H1 (cell line): ENCODE data around the gene TACR2. TPM values are rescaled to one million over a fixed set of nuclear protein-coding genes. Genes with fewer than 3 reads are reported as not detected.

Source experiments
- CTCF ChIA-PET: fragments of 300-600 bp; sonication (Branson Sonifier 250); formaldehyde crosslinking; loops from one replicate; lab custom pipeline; 2021; ENCODE audit not compliant: partially characterized antibody; lab: Charles Lee
- POLR2A ChIA-PET: fragments of 300-600 bp; sonication (Branson Sonifier 250); formaldehyde crosslinking; loops from one replicate; lab custom pipeline; 2021; ENCODE audit warnings: inconsistent platforms; ENCODE audit not compliant: partially characterized antibody; lab: Charles Lee
- DNase-seq, 2 experiments: peaks; one replicate each; pipeline versions ENCODE4 v3.0.0 to v3.0.0-alpha.2; 2010 to 2022; ENCODE audit warnings: low spot score in 2 of 2, low read depth in 1 of 2, mixed read lengths in 1 of 2
- FAIRE-seq: peaks from 2 replicates; lab custom pipeline; 2011; peaks lifted over from hg19 to GRCh38; lab: Jason Lieb, UNC
- H2AFZ ChIP-seq: 2 replicates; pipeline ENCODE4 v1.8.1; 2012; ENCODE audit warnings: low read length, inconsistent platforms
- H2AK5ac ChIP-seq: 2 replicates; pipeline ENCODE4 v1.6.1; 2013; ENCODE audit warnings: low read depth, low read length
- H2BK120ac ChIP-seq: replicated peaks from 2 replicates; pipeline ENCODE3; 2013; ENCODE audit warnings: low read depth, low read length, inconsistent platforms
- H2BK12ac ChIP-seq: 2 replicates; pipeline ENCODE4 v1.6.1; 2013; ENCODE audit warnings: low read depth, low read length
- H2BK15ac ChIP-seq: 2 replicates; pipeline ENCODE4 v1.6.1; 2013; ENCODE audit warnings: low read length
- H2BK20ac ChIP-seq: 2 replicates; pipeline ENCODE4 v1.6.1; 2013; ENCODE audit warnings: low read length
- H2BK5ac ChIP-seq: 2 replicates; pipeline ENCODE4 v1.6.1; 2013; ENCODE audit warnings: low read depth, low read length
- H3K14ac ChIP-seq: 2 replicates; pipeline ENCODE4 v1.6.1; 2013; ENCODE audit warnings: inconsistent platforms; ENCODE audit not compliant: insufficient read length
- H3K18ac ChIP-seq: 2 replicates; pipeline ENCODE4 v1.6.1; 2013; ENCODE audit warnings: low read length; ENCODE audit errors: extremely low read depth
- H3K23ac ChIP-seq: 2 replicates; pipeline ENCODE4 v1.6.1; 2013; ENCODE audit warnings: inconsistent platforms; ENCODE audit not compliant: insufficient read length
- H3K23me2 ChIP-seq: 2 replicates; pipeline ENCODE4 v1.6.1; 2013; ENCODE audit warnings: low read depth, low read length
- H3K27ac ChIP-seq: 2 replicates; pipeline ENCODE4 v1.6.1; 2011; ENCODE audit warnings: low read depth, low read length, inconsistent platforms
- H3K27me3 ChIP-seq, 4 experiments: replicated peaks in 1 of 4; 1 replicate in 1 of 4; 2 replicates in 3 of 4; pipeline versions ENCODE4 v1.6.1 to v1.8.1; 2011 to 2013; ENCODE audit warnings: low read length in 3 of 4, mild to moderate bottlenecking in 3 of 4, inconsistent platforms in 2 of 4, mixed read lengths in 2 of 4, moderate library complexity in 1 of 4; ENCODE audit not compliant: control insufficient read depth in 3 of 4, insufficient read depth in 3 of 4; ENCODE audit errors: extremely low read depth in 1 of 4
- H3K36me3 ChIP-seq, 4 experiments: 2 replicates each; pipeline versions ENCODE4 v1.6.1 to v1.8.1; 2011 to 2013; ENCODE audit warnings: mild to moderate bottlenecking in 4 of 4, low read length in 3 of 4, moderate library complexity in 2 of 4, control low read depth in 1 of 4, inconsistent platforms in 1 of 4; ENCODE audit not compliant: insufficient read depth in 4 of 4, control insufficient read depth in 2 of 4
- H3K4ac ChIP-seq: replicated peaks from 2 replicates; pipeline ENCODE3; 2013; ENCODE audit warnings: low read length, low read depth, mixed read lengths, inconsistent platforms; ENCODE audit not compliant: insufficient read length
- H3K4me1 ChIP-seq, 4 experiments: replicated peaks in 1 of 4; 1 replicate in 1 of 4; 2 replicates in 3 of 4; pipeline versions ENCODE4 v1.6.1 to v1.8.1; 2011 to 2013; ENCODE audit warnings: low read length in 3 of 4, inconsistent platforms in 2 of 4, mixed read lengths in 1 of 4; ENCODE audit not compliant: insufficient read depth in 4 of 4, control insufficient read depth in 3 of 4
- H3K4me2 ChIP-seq, 2 experiments: 2 replicates each; pipeline versions ENCODE4 v1.6.1 to v1.8.1; 2011 to 2013; ENCODE audit warnings: low read depth in 2 of 2, low read length in 2 of 2, control low read depth in 1 of 2, inconsistent platforms in 1 of 2, mild to moderate bottlenecking in 1 of 2; ENCODE audit not compliant: insufficient read depth in 1 of 2
- H3K4me3 ChIP-seq, 4 experiments: fragments of 200-600, 300-600 bp in 1 of 4; sonication (generic), shearing (Covaris generic), sonication (Bioruptor Twin) in 1 of 4; 2 replicates each; pipeline versions ENCODE4 v1.5.1 to v1.8.1; 2011 to 2016; ENCODE audit warnings: low read length in 4 of 4, low read depth in 3 of 4, control low read depth in 2 of 4, inconsistent platforms in 2 of 4, mild to moderate bottlenecking in 2 of 4, mixed read lengths in 1 of 4, moderate library complexity in 1 of 4; ENCODE audit not compliant: insufficient read depth in 2 of 4; ENCODE audit errors: extremely low read depth in 1 of 4
- H3K56ac ChIP-seq: replicated peaks from 2 replicates; pipeline ENCODE3; 2013; ENCODE audit warnings: low read depth, mild to moderate bottlenecking, mixed read lengths, low read length, inconsistent platforms; ENCODE audit not compliant: insufficient read length
- H3K79me1 ChIP-seq: 2 replicates; pipeline ENCODE4 v1.6.1; 2013; ENCODE audit warnings: low read depth, low read length, control low read depth
- H3K79me2 ChIP-seq, 2 experiments: 2 replicates each; pipeline versions ENCODE4 v1.6.1 to v1.8.1; 2012 to 2013; ENCODE audit warnings: low read length in 2 of 2, mild to moderate bottlenecking in 2 of 2, inconsistent platforms in 1 of 2; ENCODE audit not compliant: insufficient read depth in 2 of 2, control insufficient read depth in 1 of 2
- H3K9ac ChIP-seq, 4 experiments: replicated peaks in 1 of 4; 1 replicate in 1 of 4; 2 replicates in 3 of 4; pipeline versions ENCODE4 v1.6.1 to v1.8.1; 2011 to 2013; ENCODE audit warnings: low read depth in 3 of 4, low read length in 3 of 4, control low read depth in 2 of 4, mild to moderate bottlenecking in 2 of 4, moderate library complexity in 2 of 4, inconsistent platforms in 1 of 4; ENCODE audit errors: extremely low read depth in 1 of 4
- H3K9me3 ChIP-seq, 2 experiments: 2 replicates each; pipeline versions ENCODE4 v1.6.1 to v1.8.1; 2012 to 2013; ENCODE audit warnings: mild to moderate bottlenecking in 2 of 2, moderate library complexity in 2 of 2, control low read depth in 1 of 2, inconsistent platforms in 1 of 2, low read depth in 1 of 2, low read length in 1 of 2, mixed read lengths in 1 of 2; ENCODE audit not compliant: insufficient read depth in 2 of 2
- H4K20me1 ChIP-seq, 2 experiments: replicated peaks in 1 of 2; 2 replicates each; pipeline versions ENCODE3 to v1.8.1; 2011 to 2013; ENCODE audit warnings: inconsistent platforms in 2 of 2, low read length in 2 of 2, mild to moderate bottlenecking in 1 of 2; ENCODE audit not compliant: insufficient read depth in 2 of 2, control insufficient read depth in 1 of 2
- H4K5ac ChIP-seq: 2 replicates; pipeline ENCODE4 v1.6.1; 2013; ENCODE audit warnings: low read length, low read depth, mixed read lengths, inconsistent platforms; ENCODE audit not compliant: insufficient read length
- H4K8ac ChIP-seq: 2 replicates; pipeline ENCODE4 v1.8.0; 2013; ENCODE audit warnings: mild to moderate bottlenecking, moderate library complexity, low read length, inconsistent platforms; ENCODE audit not compliant: insufficient read depth; ENCODE audit errors: extremely low read depth
- H4K91ac ChIP-seq: replicated peaks from 2 replicates; pipeline ENCODE3; 2013; ENCODE audit warnings: low read length, mixed read lengths, inconsistent platforms; ENCODE audit not compliant: insufficient read length
- CBX5 ChIP-seq: fragments of 300-800, 300-1000 bp; sonication (generic); IDR thresholded peaks from 2 replicates; pipeline ENCODE4 v1.7.1; 2016; ENCODE audit warnings: antibody characterized with exemption, low read length, low read depth
- CEBPB ChIP-seq: IDR thresholded peaks from 2 replicates; pipeline ENCODE4 v1.6.1; 2012; ENCODE audit warnings: low read depth, low read length
- FOSL1 ChIP-seq: IDR thresholded peaks from 2 replicates; pipeline ENCODE4 v1.6.1; 2011; ENCODE audit warnings: mild to moderate bottlenecking, low read depth, low read length, moderate library complexity; ENCODE audit not compliant: insufficient read depth
- GABPA ChIP-seq: IDR thresholded peaks from 2 replicates; pipeline ENCODE4 v1.6.1; 2011; ENCODE audit warnings: mild to moderate bottlenecking, low read length, moderate library complexity, borderline replicate concordance; ENCODE audit not compliant: insufficient read depth
- NANOG ChIP-seq: IDR thresholded peaks from 2 replicates; pipeline ENCODE4 v1.6.1; 2011; ENCODE audit warnings: low read length, low read depth, mild to moderate bottlenecking, inconsistent platforms; ENCODE audit not compliant: insufficient read depth, poor library complexity, severe bottlenecking
- PHF8 ChIP-seq: fragments of 200-600 bp; sonication (generic); conservative IDR thresholded peaks from 2 replicates; pipeline ENCODE4 v1.7.1; 2012; ENCODE audit warnings: low read depth, mild to moderate bottlenecking, inconsistent platforms, low read length, moderate library complexity
- POU5F1 ChIP-seq: IDR thresholded peaks from 2 replicates; pipeline ENCODE4 v1.6.1; 2011; ENCODE audit warnings: low read depth, mild to moderate bottlenecking, low read length, moderate library complexity
- RBBP5 ChIP-seq: IDR thresholded peaks from 2 replicates; pipeline ENCODE4 v1.7.1; 2012; ENCODE audit warnings: low read depth, mild to moderate bottlenecking, inconsistent platforms, low read length, moderate library complexity, borderline replicate concordance
- RFX5 ChIP-seq: IDR thresholded peaks from 2 replicates; pipeline ENCODE4 v1.6.1; 2011; ENCODE audit warnings: low read depth, low read length, improper control_type of control experiment, borderline replicate concordance
- TCF12 ChIP-seq: IDR thresholded peaks from 2 replicates; pipeline ENCODE4 v1.6.1; 2011; ENCODE audit warnings: low read depth, mild to moderate bottlenecking, low read length
- YY1 ChIP-seq: IDR thresholded peaks from 2 replicates; pipeline ENCODE4 v1.6.1; 2011; ENCODE audit warnings: low read depth, mild to moderate bottlenecking, low read length
- WGBS, 2 experiments: shearing (Covaris generic) in 1 of 2; methylation state at CpG; one replicate each; pipeline versions ENCODE4 v1.1.6 to v1.1.7; 2013 to 2015; ENCODE audit warnings: low lambda C conversion rate in 2 of 2, mixed read lengths in 2 of 2, inconsistent platforms in 1 of 2, low coverage in 1 of 2, missing lambda C conversion rate in 1 of 2; ENCODE audit not compliant: insufficient replicate concordance in 2 of 2, insufficient coverage in 1 of 2, insufficient read length in 1 of 2; ENCODE audit errors: extremely low coverage in 1 of 2, missing lambda C conversion rate in 1 of 2; 5-methylcytosine and 5-hydroxymethylcytosine counted together
- polyA plus RNA-seq, 7 experiments: library from polyadenylated mRNA; depleted of rRNA in 3 of 7; stranded (reverse) in 5 of 7; unstranded in 2 of 7; fragments of >200 nt in 5 of 7; fragments of 200-250 nt in 2 of 7; gene quantifications; 1 replicate in 5 of 7; 2 replicates in 1 of 7; 4 replicates in 1 of 7; pipeline versions ENCODE4 v1.2.1 to v1.2.3, GENCODE V29; 2011 to 2013; ENCODE audit warnings: missing spikeins in 2 of 7, mixed read lengths in 2 of 7
- total RNA-seq: library from RNA; stranded (reverse); fragmentation: NEBNext Ultra II Directional; extraction: Animal tissue kit (Norgen Biotek cat#: 25700); gene quantifications from 2 replicates; pipeline ENCODE4 v1.2.1, GENCODE V29; 2021
- TF ChIP-seq, protein P1 (sequence below): IDR thresholded peaks from 2 replicates; pipeline ENCODE4 v1.6.1; 2012; ENCODE audit warnings: inconsistent platforms

The TACR2 gene
- total and polyA plus RNA-seq, 2 of the 8 experiments (the other 6 are each of a cell fraction or from before 2014, with no cell fraction given) = 0.06 TPM; not detected in 1

DNA sequence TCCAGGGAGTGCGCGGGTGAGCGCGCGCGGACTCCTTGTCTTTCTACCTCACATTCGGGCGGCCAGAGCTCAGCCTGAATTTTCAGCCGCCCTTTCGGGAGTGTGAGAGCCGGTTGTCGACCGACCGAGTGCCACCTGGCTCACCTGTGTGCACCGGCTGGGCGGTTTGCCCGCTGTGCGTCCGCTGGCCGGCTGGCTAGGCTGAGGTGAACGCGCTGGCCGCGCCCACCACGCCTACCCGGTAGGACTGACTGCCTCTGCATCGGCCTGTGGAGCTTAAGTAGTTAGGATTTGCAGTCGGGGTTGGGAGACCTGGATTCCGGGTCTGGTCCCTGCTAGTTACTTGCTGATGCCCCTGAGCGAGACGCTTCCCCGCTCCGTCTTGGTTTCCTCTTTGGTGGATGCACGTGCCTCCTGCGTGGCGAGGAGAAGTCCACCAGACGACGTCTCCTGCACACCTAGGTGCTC, 35.1 kb upstream of the TACR2 start:
- H3K27me3 ChIP-seq = peaks cover 8 to 26% (median 16%) of the 10 kb centered on the region in 4 experiments
- H3K79me1 ChIP-seq = no peaks in the 10 kb centered on the region
- H3K36me3 ChIP-seq = no peaks in the 10 kb centered on the region
- H3K23ac ChIP-seq = no peak overlapping the region
- H2BK120ac ChIP-seq = no peak overlapping the region
- peak overlapping the region; percentile 26; the same call in 1 of the 2 replicates for H2AFZ ChIP-seq
- H2BK15ac ChIP-seq = no peak overlapping the region
- no peak overlapping the region for H3K14ac ChIP-seq
- peaks cover 4 to 7% of the 10 kb centered on the region in 2 experiments for H4K20me1 ChIP-seq
- H2AK5ac ChIP-seq = no peak overlapping the region
- H3K4me1 ChIP-seq = peaks cover 0 to 10% (median 4%) of the 10 kb centered on the region in 4 experiments; a peak in 5 of 7 replicates
- no peak overlapping the region for H2BK20ac ChIP-seq
- no peak overlapping the region for H3K27ac ChIP-seq
- CTCF ChIA-PET = interaction anchor here (0.6 to 8.7 kb wide), 15 partner anchors 9 to 195 kb away, joined by 3 to 150 read pairs (median 21); no protein-coding TSS in a partner anchor
- H3K4me2 ChIP-seq = peak overlapping the region; percentile 66 to 92
- WGBS, 2 experiments = 8% methylated on average over 38 of the region's 38 CpGs; no CpG with 5 or more reads in 1 of the 2 experiments
- no peak overlapping the region for H4K91ac ChIP-seq
- no peak overlapping the region for H3K18ac ChIP-seq
- POLR2A ChIA-PET = interaction anchor here (1.1 to 1.5 kb wide), 3 partner anchors 14 to 41 kb away, joined by 3 read pairs; no protein-coding TSS in a partner anchor
- peak overlapping the region; percentile 56 to 91 (median 62) for H3K4me3 ChIP-seq
- no peak overlapping the region for H3K56ac ChIP-seq
- peaks cover 11% of the 10 kb centered on the region for H3K23me2 ChIP-seq
- FAIRE-seq (no peak), DNase-seq (peak; percentile 10 to 79)
- no peak overlapping the region for H2BK5ac ChIP-seq
- H4K5ac ChIP-seq = no peak overlapping the region
- no peak overlapping the region; the same call in 1 of the 2 replicates for H2BK12ac ChIP-seq
- H3K9ac ChIP-seq = 0 out of 7 replicates have a peak overlapping the region, but pooled peaks of 1 of the 4 experiments have one; percentile 6
- no peaks in the 10 kb centered on the region for H3K9me3 ChIP-seq
- H3K79me2 ChIP-seq = no peaks in the 10 kb centered on the region
- no peak overlapping the region for H4K8ac ChIP-seq
- H3K4ac ChIP-seq = no peak overlapping the region
- TF ChIP-seq RFX5 (no peak), YY1 (no peak), CBX5 (no peak), GABPA (no peak), CEBPB (no peak), FOSL1 (no peak), RBBP5 (no peak), POU5F1 (no peak), PHF8 (0 out of 2 replicates have a peak, but pooled peaks have one; percentile 1), TCF12 (no peak), NANOG (no peak)
- TF ChIP-seq, protein P1, sequence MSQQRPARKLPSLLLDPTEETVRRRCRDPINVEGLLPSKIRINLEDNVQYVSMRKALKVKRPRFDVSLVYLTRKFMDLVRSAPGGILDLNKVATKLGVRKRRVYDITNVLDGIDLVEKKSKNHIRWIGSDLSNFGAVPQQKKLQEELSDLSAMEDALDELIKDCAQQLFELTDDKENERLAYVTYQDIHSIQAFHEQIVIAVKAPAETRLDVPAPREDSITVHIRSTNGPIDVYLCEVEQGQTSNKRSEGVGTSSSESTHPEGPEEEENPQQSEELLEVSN = peak; percentile 95
